OCI-LY1 (cell line): ENCODE data around the gene EFR3B.

Experiments
- CTCF ChIP-seq: fragments of 200-600 bp; sonication (generic), shearing (Covaris generic); IDR thresholded peaks from 2 replicates; pipeline ENCODE4 v1.5.1; 2017; ENCODE audit warnings: mild to moderate bottlenecking, antibody characterized with exemption, low read length, moderate library complexity, mixed read lengths
- EZH2 ChIP-seq: fragments of 200-600 bp; sonication (generic), shearing (Covaris generic); IDR thresholded peaks from 2 replicates; pipeline ENCODE4 v1.8.0; 2017; ENCODE audit warnings: borderline replicate concordance, mixed run types, mild to moderate bottlenecking, antibody characterized with exemption, low read length, moderate library complexity, mixed read lengths

- TF ChIP-seq CTCF = no peak
- no peak for TF ChIP-seq EZH2
Measured at GRCh38 chr2:25032901-25033300, 9.0 kb upstream of the EFR3B start.
